NK-92 (cell line): ENCODE results near the gene GALNT14.
"Not testable (repeated sequence)": the region's sequence is repeated elsewhere in the genome, so short reads cannot be mapped to it uniquely, and the experiment has no call there.

Experiments
- DNase-seq: peaks from one replicate; lab custom pipeline; 2025; ENCODE audit not compliant: unreplicated experiment; lab: John Stamatoyannopoulos, UW

The GALNT14 gene

DNA sequence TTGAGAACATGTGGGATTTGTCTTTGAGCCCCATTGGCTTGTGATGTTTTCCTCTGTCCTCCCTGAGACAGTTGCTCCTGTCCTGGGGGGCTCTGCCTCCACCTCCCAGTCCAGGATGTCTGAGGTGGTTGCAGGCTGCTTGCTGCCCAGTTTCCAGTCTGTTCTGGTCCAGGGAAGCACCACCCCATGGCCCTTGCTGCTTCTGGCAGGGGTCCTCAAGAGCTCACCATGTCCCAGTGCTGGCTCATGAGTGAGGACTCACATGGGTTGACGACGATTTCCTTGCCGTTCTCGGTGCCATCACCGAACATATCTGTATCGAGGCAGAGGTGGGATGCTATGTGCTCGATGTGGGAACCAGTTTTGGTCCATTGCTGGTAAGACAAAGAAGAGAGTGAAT is 227.6 kb downstream of the GALNT14 start:
- no peak for DNase-seq

DNA sequence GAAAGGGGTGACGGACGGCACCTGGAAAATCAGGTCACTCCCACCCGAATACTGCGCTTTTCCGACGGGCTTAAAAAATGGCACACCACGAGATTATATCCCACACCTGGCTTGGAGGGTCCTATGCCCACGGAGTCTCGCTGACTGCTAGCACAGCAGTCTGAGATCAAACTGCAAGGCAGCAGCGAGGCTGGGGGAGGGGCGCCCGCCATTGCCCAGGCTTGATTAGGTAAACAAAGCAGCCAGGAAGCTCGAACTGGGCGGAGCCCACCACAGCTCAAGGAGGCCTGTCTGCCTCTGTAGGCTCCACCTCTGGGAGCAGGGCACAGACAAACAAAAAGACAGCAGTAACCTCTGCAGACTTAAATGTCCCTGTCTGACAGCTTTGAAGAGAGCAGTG is 233.8 kb downstream of the GALNT14 start:
- not testable (repeated sequence) for DNase-seq

DNA sequence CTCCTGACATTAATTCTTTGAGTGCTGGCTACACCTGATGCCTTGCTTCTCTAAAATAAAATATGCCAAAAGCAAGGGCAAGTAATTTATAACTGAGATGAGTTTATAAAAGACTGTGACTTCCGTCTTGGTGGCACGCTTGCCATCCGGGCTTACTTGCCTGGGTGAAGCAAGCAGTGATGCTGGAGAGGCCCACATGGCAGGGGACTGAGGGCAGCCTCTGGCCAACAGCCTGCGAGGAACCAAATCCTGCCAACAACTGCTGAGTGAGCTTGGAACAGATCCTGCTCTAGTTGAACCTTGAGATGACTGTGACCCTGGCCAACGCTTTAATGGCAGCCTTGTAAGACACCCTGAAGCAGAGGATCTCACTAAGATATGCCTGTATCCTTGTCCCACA is 234.9 kb downstream of the GALNT14 start:
- no peak for DNase-seq

DNA sequence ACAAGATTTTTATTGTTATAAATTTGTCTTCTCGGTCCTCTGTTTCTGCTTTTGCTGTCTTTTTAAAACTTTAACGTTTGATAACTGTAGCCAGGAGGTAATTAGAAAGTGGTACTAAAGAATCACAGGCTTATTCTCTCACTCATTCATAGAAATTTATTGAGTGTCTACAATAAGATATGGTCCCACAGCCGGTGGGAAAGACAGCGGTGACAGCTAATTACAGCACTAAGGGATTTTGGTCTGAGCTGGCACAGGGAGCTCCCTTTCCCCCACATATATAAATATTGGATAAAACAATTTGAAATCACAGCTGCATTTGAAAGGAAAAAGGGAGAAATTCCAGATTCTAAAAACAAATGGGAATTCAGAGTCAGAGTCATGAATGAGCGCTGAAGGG is 237.9 kb downstream of the GALNT14 start:
- no peak for DNase-seq

DNA sequence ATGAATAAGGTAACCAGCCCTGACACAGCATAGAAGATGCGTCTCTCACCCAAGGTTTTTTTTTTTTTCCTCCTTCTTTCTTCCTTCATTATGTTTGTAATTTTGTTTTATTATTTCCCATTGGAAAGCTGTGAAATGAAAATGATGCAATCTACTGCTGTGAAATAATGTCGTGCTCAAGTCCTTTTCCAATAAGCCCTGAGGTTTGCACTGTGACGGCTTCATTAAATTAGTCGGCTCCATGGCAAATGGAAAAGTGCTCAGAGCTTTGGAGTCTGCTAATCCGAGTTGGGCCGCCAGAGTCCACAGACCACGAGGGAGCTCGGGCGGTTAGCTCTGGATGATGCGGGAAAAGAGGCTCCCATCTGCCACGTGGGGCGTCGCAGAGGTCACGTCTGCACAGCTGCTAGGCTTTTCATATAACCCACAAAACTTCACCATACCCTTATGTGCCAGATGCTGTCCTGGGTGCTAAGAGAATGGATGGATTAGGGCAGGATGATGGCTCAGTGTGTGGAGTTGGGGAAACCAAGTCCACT is 238.7 kb downstream of the GALNT14 start:
- no peak for DNase-seq

DNA sequence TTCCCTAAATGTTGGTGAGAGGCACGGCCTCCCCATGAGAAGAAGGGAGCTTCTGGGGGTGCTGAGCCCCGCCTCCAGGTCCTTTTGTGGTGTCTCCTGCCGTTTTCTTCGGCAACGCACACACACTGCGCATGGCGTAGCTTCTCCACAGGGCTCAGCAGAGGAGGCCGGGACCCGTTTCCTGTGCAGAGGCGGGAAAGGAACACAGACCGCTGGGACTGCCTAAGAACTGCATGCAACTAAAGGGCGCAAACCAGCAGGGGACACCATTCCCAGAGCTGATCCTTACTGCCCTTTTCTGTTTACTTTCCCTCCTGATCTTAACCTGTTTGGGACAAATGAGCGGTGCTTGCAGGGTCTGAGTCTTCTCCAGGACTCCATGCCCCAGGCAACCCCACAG is 240.7 kb downstream of the GALNT14 start:
- DNase-seq, result no peak

DNA sequence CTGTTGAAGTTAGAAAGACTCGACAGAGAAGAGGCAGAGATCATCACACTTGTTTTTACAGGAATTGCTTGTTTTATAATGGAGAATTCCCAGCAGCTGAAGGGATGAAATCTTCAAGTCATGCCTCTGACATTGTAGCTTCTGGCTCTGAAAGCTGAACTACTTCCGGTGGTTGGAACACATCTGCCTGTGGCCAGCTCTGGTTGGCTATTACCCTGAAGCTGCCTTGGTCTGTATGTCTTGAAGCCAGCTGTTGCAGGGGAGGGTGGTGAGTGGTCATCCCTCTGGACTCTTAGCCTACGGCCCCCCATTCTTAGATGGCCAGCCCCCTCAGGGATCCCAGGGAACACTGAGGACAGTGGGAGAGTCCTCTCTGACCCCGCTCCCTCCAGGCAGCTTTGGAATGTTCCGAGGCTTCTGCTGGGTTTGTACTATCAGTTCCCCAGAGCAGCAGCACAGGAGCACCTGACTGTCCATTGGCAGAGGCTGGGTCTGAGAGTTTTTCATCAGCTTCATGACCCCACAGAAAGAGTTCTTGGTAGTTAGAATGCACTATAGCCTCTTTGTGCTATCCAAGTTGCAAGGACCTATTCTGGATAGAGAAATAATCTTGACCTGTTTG is 243.6 kb downstream of the GALNT14 start:
- DNase-seq, result no peak

DNA sequence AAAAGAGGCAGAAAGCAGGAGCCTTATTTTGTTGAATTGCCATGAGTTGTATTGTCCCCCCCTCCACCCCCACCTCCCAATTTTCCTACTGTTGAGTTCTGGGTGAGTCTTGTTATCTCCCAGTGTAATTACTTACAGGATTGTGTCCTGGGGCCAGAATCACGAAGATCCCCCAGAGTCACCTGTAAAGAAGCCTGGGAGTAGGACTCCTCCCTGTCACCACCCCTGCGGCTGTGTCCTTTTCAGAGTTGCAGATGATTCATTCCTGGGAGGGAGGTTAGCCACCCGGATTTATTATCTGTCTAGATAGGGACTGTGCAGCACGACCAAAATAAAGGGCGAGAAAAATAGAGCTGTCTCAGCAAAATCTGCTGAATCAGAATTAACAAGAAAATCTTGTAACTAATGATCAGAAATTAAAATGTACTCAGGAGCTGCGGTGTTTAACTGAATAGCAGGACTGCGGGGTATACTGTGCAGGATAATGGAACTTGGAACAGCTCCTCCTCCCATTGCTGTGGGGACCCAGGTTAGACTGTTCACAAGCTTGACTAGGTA is 249.3 kb downstream of the GALNT14 start:
- no peak for DNase-seq

DNA sequence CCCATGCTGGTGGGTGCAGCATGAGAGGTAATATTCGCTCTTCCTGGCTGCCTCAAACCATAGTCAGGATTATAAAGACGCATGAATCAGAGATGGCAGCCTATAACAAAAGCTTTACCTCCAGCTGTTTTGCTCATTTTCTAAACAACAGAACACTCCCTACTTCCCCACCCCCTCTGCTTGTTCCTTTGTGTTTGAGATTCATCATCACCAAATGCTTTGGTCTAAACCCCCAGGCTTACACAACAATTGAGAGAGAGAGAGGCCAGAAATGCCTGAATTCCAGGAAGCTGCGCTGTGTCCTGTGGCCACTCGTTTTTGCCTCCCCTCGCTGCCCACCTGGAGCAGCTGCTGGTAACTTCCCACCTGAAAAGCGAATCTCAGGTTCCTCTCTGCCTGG is 252.2 kb downstream of the GALNT14 start:
- DNase-seq, result no peak

DNA sequence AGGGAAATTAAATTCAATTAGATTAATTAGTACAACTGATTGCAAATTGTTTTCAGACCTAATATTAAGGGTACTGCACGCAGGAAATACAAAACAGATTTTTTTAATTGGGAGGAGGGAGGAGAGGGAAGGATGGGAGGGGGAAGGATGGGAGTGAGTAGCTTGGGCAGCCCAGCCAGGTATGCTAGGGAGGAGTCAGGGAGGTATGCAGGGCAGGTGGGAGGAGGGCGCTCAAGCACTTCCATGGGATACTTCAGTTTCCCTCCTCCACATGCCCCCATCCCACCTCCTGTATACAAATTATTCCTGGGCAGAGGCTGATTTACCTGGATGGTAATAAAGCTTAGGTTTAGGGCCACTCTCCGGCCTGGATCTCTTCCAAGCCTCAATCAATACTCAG is 254.4 kb downstream of the GALNT14 start:
- no peak for DNase-seq

DNA sequence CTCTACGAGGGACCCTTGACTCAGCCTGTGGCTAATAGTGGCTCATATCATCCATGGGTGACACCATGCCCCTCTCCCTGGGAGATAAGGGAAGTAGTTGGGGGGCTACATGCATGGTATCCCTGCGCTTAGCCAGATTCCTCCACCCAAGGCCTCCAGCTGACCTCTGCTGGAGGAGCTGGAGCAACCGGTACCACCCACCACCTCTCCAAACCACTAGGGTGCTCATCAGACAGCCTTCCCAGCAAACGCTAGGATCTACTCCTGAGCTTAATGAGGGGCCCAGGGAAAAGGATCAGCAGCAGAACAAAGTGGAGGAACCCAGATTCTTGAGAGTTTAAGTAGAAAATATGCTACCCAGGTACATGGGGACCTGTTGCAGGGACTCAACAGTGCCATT is 255.1 kb downstream of the GALNT14 start:
- no peak for DNase-seq

DNA sequence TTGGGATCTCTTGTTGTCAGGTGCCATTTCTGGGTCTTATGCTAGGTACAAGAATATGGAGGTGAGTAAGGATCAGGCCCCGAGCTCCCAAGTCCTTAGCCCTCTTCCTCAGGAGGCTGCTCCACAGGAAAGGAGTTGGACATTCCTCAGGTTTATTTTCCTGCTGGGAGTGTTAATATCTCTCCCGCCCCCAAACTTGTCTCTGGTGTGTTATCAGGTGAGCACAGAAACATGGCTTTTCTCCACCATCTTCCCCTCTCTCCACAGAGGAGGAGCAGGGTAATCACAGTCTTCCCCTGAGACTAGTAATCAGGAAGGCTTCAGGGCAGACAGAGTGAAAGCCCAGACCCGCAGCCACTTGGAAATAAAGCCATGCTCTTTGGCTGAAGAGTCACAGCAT is 257.7 kb downstream of the GALNT14 start:
- DNase-seq, result no peak

DNA sequence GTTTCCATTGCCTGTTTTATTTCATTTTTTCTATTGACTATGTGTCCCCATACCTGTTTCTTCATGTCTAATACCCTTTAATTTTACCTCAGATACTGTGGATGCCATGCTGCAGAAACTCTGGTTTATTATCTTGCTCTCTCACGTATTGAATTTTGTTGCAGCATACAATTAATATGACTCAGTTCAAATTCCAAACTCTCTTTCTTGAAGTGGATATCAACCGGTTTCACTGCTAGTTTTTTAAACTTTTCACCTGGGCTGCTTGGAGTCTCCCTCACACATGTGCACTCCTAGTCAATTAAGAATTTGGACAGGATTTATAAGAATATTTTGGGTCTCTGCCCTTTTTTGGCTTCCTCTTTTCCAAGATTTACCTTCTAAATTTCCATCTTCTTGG is 260.4 kb downstream of the GALNT14 start:
- no peak for DNase-seq

DNA sequence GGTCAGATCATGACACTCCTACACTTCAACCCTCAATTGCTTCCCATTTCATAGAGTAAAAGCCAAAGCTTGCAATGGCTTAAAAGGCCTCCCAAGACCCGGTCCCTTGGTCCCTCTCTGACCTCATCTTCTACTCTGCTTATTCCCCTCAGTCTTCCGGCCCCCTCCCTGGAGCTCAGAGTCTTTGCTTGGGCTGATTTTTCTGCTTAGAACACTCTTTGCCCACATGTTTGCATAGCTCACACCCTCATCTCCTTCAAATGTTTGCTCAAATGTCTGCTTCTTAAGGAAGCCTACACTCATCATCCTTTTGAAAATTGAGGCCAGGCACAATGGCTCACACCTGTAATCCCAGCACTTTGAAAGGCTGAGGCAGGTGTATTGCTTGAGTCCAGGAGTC is 265.4 kb downstream of the GALNT14 start:
- no peak for DNase-seq

DNA sequence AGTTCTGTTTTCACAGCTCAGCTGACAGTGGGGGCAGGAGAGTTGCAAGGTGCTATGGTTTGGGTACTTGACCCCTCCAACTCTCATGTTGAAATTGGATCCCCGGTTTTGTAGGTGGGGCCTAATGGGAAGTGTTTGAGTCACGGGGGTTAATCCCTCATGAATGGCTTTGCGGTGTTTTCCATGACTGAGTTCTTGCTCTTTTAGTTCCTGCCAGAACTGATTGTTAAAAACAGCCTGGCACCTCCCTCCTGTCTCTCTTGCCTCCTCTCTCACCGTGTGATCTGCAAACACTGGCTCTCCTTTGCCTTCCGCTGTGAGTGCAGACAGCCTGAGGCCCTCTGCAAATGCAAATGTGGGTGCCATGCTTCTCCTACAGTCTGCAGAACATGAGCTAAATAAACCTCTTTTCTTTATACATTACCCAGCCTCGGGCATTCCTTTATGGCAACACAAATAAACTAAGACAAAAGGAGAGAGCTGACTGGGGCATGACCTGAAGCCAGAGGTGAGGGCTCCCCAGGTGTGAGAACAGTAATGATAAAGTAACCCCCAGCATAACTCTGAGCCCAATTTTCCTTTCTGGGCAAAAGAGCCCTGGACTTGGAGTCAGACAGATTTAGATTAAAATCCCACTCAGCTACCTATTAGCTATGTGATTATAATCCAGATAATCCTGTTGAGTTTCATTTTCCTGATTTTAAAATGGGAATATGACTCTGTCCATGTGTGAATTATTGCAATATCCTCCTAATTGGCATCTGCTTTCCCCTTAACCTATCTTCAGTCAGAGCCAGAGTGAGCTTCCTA is 266.1 kb downstream of the GALNT14 start:
- no peak for DNase-seq

DNA sequence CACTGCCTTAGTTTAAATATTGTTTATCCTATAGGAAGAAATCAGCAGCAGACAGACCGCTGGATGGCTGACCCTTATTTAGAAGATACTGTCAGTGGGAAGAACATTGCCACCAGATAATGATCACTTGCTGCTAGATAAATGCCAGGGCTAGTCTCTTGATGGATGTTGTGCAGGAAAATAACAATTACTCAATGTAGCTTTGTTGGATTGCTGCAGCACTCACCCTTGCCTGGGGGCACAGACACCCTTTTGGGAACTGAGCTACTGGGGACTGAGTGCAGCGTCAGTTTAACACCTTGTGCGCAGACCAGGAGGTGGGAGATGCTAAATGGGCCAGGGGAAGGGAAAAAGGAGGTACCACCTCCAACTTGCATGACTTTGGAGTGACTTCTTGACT is 266.8 kb downstream of the GALNT14 start:
- DNase-seq, result no peak

DNA sequence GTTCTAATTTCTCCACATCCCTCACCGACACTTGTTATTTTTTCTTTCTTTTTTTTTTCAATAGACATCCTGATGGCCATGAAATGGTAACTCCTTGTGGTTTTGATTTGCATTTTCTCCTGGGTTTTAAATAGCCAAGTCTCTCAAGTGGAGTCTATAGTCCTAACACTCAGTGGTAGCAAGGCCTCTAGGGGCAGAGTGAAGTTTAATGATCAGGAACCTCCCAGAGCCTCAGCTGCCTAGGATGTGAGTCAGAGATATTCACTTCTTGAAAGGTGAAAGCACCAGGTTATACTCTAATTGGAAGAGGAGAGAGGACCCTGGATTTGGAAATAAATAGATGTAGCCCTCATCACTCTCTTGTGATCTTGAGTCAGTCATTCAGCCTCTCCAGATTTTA is 268.3 kb downstream of the GALNT14 start:
- no peak for DNase-seq

DNA sequence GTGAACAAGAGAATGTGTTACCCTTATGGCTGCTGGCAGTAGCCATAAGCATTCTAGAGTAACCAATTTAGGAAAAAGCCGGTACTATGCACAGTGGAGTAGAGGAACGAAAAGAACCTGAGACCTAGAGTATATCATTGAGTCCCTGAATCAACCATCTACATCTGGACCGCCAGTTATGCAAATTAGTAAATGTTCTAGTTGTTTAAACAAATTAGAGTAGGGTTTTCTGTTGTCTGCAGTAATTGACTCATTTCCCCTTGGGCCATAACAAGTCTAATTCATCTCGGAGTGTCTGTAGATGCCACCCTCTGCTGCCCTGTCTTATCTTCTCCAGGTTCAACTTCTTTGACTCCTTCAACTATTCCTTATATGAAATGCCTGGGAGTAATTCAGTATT is 270.9 kb downstream of the GALNT14 start:
- no peak for DNase-seq

DNA sequence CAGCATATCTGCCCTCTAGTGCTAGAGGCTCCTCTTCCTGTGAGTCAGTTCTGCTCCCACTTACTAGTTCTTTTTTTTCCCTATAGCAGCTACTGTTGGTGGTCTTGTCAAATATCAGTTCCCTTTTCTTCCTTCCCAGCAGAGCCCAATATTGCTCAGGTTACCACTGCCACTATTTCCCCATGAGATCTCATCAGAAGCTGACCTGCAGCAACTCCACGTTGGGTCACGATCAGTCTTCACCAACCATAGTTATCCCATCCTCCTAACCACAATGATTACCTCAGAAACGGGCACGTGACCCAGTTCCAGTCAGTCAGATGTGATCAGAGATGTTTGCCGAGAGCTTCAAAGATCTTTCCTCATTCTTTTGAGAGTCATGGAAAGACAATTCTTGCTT is 271.3 kb downstream of the GALNT14 start:
- no peak for DNase-seq

DNA sequence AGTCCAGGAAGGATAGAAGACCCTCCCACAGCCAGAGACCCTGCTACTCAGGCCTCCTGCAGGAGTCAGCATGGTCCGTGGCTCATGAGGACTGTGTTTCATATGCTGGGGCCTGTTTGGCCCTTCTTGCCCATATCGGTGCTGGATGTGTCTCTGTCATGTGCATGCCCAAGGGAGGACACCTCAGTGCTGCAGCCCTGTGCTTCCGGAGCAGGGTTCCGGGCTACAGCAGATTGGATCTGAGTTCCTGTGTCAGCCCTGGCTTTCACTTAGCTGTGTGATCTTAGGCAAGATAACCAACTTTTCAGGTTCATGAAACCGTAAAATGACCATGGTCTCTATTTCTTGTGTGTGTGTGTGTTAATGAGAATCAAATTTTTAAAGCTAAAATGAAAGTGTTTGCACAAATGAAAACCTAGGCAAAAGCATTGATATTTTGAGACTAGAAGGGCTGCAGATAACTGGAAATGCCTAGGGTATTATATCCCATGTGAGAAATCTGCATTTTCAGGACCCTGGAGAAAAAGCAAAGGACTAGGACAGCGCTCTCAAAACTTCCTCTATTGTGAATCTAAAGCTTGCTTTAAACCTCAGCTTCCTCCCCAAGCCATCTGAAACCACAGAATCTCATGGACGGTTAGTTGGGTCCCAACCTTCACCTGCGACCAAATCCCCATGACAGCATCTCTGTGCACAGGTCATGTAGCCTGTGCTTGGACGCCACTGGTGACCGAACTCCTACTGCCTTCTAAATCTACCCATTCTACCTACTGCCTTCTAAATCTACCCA is 272.2 kb downstream of the GALNT14 start:
- DNase-seq, result no peak

DNA sequence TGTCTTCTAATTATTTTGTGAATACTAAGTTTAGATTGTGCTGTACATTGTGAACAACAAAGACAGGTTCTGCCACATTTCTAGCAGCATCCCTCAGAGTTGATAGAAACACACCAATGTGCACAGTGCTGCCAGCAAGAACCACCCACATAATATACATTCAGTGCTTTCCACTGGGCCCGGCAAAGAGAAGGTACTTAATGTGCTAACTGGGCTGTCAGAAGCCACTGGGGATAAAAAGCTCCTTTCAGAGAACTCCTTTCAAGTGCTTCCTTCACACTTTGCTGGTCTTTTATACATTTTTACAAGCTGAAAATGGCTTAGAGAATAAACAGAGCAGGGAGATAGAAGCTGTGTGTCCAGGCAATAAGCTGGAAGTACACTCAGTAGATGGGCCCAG is 273.0 kb downstream of the GALNT14 start:
- DNase-seq, result no peak
